Stimulated activated CD4-positive, alpha-beta T cell treated with anti-CD3 and anti-CD28 coated beads, Interleukin-4, amount 100 ng/mL, for 4 hours (primary cell): ENCODE data around the gene PRKAG2.
"Not testable (repeated sequence)": the region's sequence is repeated elsewhere in the genome, so short reads cannot be mapped to it uniquely, and the experiment has no call there.

Source experiments
- DNase-seq, 2 experiments: peaks; one replicate each; pipeline ENCODE4 v3.0.0-alpha.2; 2020

The PRKAG2 gene

DNA sequence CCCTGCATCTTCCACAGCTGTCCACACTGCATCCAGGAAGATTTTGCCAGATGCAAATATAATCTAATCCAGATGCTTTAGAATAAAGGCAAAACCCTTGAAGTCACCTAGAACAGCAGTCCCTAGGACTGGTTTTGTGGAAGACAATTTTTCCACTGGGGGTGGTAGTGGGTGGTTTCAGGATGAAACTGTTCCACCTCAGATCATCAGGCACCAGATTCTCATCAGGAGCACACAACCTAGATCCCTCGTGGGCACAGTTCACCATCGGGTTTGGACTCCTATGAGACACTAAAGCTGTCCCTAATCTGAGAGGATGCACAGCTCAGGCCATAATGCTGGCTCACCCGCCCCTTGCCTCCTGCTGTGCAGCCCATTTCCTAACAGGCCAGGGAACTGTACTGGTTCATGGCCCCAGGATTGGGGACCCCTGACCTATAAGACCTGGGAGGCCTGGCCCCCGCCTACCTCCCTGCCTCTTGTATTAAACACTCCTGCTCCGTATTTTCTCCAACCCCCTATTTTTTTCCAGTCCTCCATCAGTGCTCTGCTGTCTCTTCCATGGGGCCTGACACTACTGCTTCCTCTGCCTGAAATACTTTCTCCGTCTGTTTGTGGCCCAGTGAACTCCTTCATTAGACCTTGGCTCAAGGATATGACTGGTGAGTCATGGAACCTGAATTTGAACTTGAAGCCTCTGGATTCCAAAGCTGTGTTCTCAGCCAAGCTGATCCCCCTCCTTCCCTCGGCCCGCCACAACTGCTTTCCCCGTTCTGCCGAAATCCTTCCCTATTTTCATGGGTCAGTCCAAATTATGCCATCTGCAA, 277.3 kb downstream of the PRKAG2 start:
- DNase-seq: no peak

DNA sequence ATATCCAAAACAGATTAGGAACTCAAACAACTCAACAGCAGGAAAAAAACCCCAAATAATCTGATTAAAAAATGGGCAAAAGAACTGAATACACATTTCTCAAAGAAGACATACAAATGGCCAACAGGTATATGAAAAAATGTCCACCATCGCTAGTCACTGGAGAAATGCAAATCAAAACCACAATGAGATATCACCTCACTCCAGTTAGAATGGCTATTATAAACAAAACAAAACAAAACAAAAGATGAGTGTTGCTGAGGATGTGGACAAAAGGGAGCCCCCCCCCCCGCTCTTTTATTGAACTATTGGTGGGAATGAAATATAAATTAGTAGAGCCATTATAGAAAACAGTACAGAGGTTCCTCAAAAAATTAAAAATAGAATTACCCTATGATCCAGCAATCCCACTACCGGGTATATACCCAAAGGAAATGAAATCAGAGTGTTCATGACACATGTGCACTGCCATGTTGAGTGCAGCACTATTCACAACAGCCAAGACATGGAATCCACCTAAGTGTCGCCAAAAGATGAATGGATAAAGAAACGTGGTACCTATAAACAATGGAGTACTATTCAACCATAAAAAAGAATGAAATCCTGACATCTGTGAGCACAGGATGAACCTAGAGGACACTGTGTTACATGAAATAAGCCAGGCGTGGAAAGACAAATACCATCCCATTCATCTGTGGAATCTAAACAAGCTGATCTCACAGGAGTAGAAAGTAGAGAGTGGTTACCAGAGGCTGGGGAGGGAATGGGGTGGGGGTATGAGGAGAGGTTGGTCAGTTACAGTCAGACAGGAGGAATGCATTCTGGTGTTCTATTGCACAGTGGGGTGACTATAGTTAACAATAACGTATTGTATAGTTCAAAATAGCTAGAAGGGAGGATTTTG, 279.1 kb downstream of the PRKAG2 start:
- DNase-seq: no peak

DNA sequence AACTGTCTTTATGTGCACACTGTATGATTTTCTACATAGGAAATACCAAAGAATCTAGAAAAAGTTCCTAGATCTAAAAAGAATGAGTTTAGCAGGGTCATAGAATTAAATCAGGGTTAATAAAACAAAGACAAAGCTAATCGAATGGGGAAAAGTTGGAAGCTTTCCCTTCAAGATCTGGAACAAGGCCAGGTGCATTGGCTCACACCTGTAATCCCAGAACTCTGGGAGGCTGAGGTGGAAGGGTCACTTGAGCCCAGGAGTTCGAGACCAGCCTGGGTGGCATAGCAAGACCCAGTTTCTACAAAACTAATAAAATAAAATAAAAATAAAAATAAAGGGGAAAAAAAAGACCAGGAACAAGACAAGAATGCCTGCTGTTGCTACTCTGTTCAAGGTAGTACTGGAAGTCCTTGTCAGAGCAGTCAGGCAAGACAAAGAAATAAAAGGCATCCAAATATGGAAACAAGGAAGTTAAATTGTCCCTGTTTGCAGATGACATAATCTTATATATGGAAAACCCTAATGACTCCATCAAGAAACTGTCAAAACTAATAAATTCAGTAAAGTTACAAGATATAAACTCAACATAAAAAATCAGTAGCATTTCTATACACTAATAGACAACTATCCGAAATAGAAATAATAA, 281.1 kb downstream of the PRKAG2 start:
- DNase-seq: no peak

DNA sequence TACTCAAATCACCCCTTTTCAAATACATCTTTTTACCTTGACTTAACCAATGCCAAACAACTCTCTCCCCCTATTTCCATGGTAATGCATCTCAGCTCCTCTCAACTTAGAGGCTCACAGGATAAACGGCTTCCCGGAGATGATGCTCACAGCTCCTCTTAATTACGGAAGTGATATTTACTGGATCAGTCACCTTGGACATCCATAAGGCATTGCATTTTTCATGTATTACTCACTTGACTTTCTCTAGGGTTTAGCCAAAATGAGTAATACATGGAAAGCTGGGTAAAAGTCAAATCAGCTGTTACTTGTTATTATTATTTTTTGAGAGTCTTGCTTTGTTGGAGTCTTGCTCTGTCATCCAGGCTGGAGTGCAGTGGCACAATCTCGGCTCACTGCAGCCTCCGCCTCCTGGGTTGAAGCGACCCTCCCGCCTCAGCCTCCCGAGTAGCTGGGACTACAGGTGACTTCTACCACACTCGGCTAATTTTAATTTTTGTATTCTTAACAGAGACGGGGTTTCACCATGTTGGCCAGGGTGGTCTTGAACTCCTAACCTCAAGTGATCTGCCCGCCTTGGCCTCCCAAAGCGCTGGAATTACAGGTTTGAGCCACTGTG, 283.9 kb downstream of the PRKAG2 start:
- DNase-seq: no peak

DNA sequence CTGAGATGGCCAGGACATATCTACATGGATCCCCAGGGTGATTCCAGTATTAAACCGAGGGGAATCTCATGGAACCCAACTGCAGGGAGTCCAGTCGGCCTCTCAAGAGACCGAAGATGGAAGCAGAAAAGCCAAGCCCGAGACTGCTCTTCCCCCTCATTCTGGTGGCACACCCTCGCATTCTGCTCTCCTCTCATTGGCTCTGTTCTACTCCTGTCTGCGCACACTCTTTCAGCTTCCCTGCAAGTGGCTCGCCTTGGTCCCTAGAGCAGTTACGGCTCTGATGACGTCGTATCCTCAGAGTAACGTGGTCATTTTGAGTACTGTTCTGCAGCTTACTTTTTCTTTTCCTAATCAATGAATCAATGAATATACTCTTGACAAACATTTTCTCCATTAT, 284.6 kb downstream of the PRKAG2 start:
- DNase-seq: no peak

DNA sequence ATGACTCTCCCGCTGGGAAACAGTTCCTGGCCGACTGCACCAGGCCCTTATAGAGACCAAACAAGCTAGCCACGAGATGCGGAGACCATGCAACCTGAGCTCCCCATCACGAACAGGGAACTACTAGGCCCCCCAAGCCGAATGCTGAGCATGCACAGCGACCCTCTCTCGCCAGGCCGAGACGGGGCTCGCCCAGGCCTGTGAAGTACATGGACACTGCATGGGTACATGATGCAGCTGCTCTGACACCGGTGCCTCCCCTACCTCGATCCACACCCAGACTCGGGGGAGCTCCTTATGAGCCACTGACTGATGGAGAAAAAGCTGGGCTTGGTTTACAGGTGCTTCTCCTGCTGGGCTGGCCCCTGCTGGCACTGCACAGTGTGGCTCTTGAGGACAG, 285.0 kb downstream of the PRKAG2 start:
- no peak for DNase-seq

DNA sequence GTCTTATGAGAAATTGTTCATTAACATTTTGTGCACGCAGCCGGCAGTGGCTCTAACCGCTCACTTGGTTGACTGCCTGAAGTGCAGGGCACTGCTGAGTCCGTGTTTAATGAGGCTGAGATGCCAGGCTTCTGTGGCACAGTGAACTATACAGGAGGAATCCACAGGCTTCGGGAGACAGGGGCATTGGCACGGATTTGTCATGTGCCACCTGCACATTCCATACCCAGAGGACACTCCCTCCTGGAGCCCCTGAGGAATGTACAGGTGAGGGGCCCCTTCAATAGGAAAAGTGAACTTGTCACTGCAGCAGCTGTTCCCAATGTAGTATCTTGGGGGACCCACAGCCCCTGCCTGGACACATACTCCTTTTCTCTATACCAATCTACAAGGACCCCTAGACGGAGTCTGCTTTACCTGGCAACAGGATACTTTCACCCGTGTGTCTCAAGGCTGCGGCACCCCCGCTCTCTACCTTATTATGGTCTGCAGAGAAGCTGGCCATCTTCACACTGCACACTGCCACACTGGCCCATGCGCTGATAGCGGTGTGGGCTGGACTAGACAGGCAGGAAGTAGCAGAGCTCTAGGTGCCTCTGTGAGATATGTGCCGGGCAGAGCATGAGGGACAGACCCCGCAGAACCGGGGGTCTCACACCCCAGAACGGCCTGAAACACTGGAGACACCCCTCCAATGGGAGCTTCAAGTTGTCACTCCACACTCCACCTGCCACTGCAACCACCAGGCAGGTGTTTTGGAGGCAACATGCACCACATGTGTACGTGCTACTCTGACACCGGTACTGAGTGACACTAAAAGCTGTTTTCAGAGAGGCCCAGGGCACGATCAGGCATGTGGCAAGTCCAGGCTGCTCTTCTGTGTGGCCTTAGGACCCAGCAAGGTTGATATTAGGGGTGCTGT, 285.8 kb downstream of the PRKAG2 start:
- no peak for DNase-seq

DNA sequence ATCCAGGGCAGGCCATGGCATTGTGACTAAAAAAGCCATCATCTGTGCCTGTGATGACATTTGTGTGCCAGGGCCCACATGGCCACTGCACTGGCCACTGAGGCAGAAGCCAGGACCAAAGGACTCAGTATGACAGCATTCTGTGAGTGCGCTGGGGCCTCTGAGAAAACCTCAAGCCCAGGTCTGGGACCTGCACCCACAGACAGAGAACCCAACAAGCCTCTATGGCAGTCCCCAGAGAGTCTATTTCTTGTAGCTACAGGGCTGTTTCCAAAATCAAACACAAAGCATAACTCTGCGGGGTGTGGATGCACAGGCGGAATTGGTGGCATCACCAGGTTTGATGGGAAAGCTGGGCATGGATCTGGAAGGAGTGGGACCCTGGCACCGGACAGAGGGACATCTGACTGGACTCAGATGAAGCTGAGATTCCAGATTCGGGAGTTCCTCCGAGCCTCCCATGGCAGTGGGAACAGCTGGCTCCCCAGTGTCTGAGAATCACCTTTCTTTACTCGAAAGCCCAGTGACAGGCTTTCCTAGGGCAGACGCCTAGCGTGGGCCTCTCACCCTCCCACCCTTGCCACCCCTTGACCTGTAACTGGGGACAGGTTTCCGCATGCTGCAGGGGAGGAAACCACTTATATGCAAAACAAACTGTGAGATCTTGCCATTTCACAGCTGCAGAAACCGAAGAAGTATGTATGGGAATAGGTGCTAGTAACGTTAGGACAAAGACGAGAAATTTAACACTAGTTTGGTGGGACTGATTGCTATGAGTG, 286.7 kb downstream of the PRKAG2 start:
- no peak for DNase-seq

DNA sequence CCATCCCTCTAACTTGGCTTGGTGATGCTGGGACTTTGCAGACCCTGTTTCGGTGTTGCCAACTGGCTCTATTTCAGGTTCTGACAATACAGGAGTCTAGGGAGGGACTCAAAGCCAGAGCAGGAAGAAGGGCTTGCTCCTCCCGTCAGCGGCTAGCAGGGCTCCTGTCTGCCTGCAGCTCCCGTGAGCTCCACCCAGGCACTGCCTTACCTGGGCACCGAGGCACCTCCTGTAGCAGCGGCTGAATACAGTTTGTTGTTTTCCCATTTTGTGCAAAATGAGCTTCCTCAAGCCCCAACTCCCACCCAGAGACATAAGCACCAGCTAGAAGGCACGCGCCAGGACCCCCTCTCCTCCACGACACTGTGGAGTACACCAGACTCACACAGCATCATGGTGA, 287.9 kb downstream of the PRKAG2 start:
- DNase-seq: no peak

DNA sequence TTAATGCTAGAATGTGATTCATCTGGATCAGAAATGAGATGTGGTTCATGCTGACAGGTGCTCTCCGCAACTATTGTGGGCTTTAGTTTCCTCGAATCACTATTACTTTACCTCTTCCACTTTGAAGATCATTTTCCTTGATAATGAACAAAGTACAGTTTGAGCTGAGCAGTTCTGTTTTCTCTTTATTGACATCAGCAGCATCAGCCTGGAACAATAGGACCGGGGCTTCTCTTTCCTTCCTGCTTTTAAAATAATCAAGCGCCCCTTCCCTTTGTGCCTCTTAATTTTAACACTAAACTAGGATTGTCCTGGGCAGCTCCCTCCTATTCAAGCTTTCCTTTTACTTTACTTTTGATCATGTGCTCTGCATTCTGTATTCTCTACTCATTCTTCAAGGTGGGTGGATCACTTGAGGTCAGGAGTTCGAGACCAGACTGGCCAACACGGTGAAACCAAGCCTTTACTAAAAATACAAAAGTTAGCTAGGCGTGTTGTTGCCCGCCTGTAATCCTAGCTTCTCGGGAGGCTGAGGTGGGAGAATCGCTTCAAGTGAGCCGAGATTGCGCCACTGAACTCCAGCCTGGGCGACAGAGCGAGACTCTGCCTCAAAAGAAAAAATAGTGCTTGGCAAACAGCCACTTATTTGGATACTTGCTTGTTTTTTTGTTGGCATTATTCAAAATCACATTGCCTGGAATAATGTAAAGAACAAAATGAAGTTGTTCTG, 290.2 kb downstream of the PRKAG2 start:
- DNase-seq: no peak

DNA sequence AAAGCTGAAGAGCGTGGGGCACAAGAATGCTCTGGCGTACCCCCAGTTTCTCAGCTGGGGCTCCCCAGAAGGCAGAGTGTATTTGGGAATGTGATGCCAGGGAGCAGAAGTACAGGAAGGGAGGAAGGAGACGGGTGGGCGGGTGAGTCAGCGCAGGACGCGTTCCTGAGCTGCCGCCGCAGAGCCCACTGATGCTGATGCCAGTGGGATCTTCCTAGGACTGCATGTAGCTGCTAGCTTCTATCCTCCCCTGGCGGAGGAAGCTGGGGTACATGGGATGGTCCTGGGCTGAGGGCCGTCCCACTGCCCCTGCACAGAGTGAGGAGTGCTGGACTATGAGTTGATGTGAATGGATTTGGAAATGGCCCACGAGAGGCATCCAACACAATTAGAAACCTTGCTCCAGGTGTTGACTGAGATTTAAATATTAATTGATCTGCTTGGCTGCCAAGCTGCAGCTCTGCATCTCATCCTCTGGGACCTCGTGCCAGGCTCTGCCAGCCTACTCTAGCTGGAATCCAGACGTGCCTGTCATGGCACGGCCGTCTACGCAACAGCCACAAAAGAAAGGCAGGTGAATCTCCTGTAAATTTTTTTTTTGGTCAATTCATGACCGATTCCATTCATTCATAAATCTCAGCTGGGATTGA, 291.0 kb downstream of the PRKAG2 start:
- DNase-seq: no peak

DNA sequence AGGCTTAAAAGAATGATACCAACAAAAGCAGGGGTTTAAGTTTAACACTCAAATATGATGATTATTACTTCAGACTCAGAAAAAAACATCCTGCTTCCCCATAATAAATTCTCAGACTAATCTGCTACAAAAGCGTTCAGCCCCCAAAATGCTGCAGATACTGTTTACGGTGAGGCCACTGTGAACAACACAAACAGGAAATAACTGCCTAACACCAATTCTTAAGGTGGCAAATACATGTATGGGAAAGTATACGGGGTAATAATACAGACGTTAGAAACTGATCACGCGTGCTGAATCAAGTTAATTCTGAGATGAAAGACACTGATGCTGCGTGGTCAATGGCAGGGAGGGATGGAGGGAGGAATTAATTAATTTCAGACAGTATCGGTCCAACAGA, 295.2 kb downstream of the PRKAG2 start:
- DNase-seq: no peak

DNA sequence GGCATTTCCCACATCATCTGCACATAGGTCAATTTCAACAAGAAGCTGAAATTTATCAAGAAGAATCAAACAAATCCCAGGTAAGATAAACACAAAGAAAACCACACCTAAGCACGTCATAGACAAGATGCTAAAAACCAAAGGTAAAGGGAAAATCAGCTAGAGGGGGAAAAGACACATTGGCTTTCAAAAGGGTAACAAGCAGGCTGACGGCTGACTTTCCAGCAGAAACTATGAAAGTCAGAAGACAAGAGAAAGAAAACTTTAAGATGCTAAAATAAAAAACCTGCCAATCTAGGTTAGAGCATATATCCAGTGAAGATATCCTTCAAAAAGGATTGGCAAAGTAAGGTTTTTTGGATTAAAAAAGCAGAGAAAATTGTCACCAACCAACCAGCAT, 297.3 kb downstream of the PRKAG2 start:
- DNase-seq: no peak

DNA sequence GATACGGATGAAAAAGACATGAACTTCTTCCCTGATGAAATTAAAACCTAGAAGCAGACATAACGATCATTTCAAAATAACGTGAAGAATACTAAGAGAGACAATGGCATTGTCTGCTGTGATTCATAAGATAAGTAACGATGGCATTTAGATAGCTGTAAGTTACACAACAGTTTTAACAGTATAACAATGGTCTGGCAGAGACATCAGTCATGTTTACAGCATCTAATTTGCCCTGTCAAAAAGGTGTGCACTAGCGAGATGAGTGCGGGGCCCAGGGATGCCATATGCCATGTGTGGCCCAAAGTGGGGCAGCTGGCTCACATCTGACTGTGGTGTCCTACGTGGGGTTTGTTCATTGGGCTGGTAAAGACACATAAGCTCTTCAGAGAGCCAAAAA, 301.5 kb downstream of the PRKAG2 start:
- no peak for DNase-seq

DNA sequence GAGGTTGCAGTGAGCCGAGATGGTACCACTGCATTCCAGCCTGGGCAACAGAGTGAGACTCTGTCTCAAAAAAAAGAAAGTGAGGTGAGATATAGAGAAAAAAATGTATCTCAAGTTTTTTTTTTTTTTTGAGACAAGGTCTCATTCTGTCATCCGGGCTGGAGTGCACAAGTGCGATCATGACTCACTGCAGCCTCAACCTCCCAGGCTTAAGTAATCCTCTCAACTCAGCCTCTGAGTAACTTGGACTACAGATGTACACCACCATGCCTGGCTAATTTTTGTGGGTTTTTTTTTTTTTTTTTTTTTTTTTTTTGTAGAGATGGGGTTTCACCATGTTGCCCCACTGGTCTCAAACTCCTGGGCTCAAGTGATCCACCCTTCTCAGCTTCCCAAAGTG, 303.9 kb downstream of the PRKAG2 start:
- DNase-seq: not testable (repeated sequence)

DNA sequence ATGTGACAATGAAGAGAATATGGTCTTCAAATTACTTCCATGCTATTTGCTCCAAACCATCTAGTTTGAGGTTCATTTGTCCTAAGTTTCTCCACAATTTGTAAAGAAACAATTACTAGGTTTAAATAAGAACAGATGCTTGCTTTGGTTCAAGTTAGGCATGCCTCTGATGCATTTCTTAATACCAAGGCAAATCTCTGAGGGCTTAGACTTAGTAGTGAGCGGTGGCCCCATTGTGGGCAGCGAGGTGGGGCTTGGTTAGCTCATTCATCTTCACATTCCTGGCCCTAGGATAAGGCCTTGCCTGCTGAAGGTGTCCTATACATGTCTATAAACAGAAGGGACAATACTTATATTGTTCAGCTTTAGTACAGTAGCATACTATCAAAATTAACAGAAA, 304.8 kb downstream of the PRKAG2 start:
- no peak for DNase-seq

DNA sequence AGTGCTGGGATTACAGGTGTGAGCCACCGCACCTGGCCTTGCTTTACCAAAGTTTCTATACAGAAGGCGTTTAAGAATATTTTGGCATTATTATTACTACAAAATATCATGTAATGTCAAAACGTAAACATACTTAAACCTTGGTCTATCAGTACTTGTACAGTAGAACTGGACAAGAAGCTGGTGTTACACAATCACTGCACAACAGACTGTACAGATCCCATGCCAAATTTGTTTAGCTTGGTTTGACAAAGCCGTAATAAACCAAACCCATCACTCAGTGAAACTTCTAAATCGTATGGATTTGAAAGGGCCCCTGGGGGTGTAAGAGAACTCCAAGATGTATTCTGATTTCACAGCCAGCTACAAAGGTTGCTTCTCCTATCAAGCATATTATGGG, 305.4 kb downstream of the PRKAG2 start:
- DNase-seq: no peak

DNA sequence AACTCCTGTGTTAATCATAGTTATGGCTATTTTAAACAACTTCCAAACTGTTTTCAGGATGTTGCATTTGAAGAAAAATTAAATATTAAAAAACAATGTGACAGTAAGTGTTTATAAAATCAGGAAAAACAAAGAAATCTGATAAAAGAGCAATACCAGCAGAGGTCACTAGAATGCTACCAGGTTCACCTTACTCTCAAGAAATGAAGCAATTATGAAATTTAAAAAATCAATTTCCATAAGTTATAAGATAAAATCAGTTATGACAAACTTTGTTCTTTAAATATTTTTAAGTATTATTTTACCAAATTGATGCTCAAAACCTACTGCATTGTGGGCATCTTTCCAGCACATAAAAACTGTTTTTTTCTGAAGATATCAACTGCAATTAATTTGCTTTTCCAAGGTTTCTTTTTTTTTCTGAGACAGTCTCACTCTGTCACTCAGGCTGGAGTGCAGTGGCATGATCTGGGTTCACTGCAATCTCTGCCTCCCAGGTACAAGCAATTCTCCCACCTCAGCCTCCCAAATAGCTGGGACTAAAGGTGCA, 306.5 kb downstream of the PRKAG2 start:
- no peak for DNase-seq
